ENCODE results near the gene RRAGC. TPM values are rescaled to one million over a fixed set of nuclear protein-coding genes. Genes with fewer than 3 reads are reported as not detected.

Gene RRAGC
- total and polyA plus RNA-seq, 9 of the 15 experiments (the other 6 are each of a cell fraction or from before 2014, with no cell fraction given): 3.9 to 16.9 (median 10.9) TPM

- TF ChIP-seq ZMIZ1 (IDR thresholded peaks at IDR 0.05; ENCODE audit: low read depth in 2 of 2, low read length in 2 of 2): peak in 1 of 2 experiments; percentile 90; a peak in 2 of 4 replicates
- no peak for TF ChIP-seq HNRNPUL1 (IDR thresholded peaks at IDR 0.05; ENCODE audit: low read length)
- TF ChIP-seq PURB (CRISPR knock-in tag; IDR thresholded peaks at IDR 0.05; ENCODE audit: low read depth): no peak
- no peak for TF ChIP-seq SNIP1 (IDR thresholded peaks at IDR 0.05; ENCODE audit: low read depth)
- TF ChIP-seq EP300 (IDR thresholded peaks at IDR 0.05; ENCODE audit: low read length): peak; percentile 97
- TF ChIP-seq USF2 (CRISPR knock-in tag; IDR thresholded peaks at IDR 0.05): no peak
- peak; percentile 92 for TF ChIP-seq LCOR (CRISPR knock-in tag; IDR thresholded peaks at IDR 0.05)
- TF ChIP-seq SETDB1 (IDR thresholded peaks at IDR 0.05; ENCODE audit: low read length): peak; percentile 75
- peak; percentile 89 for TF ChIP-seq ZNF589 (CRISPR knock-in tag; IDR thresholded peaks at IDR 0.05; ENCODE audit: low read depth)
- TF ChIP-seq FOXK2 (conservative IDR thresholded peaks at IDR 0.05 in 1 of 2, IDR thresholded peaks at IDR 0.05 in 1 of 2; ENCODE audit: low read depth in 2 of 2): no peak; a peak in 1 of 4 replicates
- no peak for TF ChIP-seq BRCA1 (IDR thresholded peaks at IDR 0.05)
- TF ChIP-seq BRCA1 (CRISPR knock-in tag; IDR thresholded peaks at IDR 0.05): no peak
- TF ChIP-seq ARID3A (IDR thresholded peaks at IDR 0.05; ENCODE audit: borderline replicate concordance, low read depth, low read length): peak; percentile 57; the same call in 1 of the 2 replicates
- peak; percentile 72; the same call in 1 of the 2 replicates for TF ChIP-seq MITF (IDR thresholded peaks at IDR 0.05)
- TF ChIP-seq ZNF764 (CRISPR knock-in tag; IDR thresholded peaks at IDR 0.05; ENCODE audit: low read depth): no peak
- peak; percentile 84; the same call in 1 of the 2 replicates for TF ChIP-seq MYNN (IDR thresholded peaks at IDR 0.05)
- TF ChIP-seq MYNN (CRISPR knock-in tag; IDR thresholded peaks at IDR 0.05): no peak
- no peak; the same call in 1 of the 2 replicates for TF ChIP-seq GABPA (tag; conservative IDR thresholded peaks at IDR 0.05; ENCODE audit: low read depth)
- TF ChIP-seq SMARCB1 (IDR thresholded peaks at IDR 0.05; ENCODE audit: insufficient read length, low read depth): peak; percentile 42
- no peak for TF ChIP-seq SRSF3 (IDR thresholded peaks at IDR 0.05; ENCODE audit: insufficient read depth, low read length)
- TF ChIP-seq ZNF217 (CRISPR knock-in tag; IDR thresholded peaks at IDR 0.05): no peak
- TF ChIP-seq STAT5B (CRISPR knock-in tag; IDR thresholded peaks at IDR 0.05): no peak
Measured at GRCh38 chr1:38815903-38816627, 43.5 kb downstream of the RRAGC start (continued).
